Activated naive CD4-positive, alpha-beta T cell treated with anti-CD3 and anti-CD28 coated beads, Interleukin-2, amount 50 U/mL, for 72 hours (primary cell): ENCODE results near the gene BARHL1. TPM values are rescaled to one million over a fixed set of nuclear protein-coding genes. Genes with fewer than 3 reads are reported as not detected.
A peak's percentile ranks its signal among the peaks of the same experiment; 100 is the strongest.

Experiments
- ATAC-seq, 2 donors: fragments of 150-1000 bp; cut with Tn5 transposase; 2 replicates each; pipeline ENCODE4 v1.10.0; 2021; ENCODE audit warnings: mild to moderate bottlenecking in 2 of 2, moderate library complexity in 2 of 2
- DNase-seq, 2 donors: peaks; one replicate each; pipeline ENCODE4 v3.0.0; 2021 to 2022; ENCODE audit warnings: low spot score in 2 of 2
- H3K27ac Mint-ChIP-seq, 2 donors: one replicate each; pipeline ENCODE4 v1.8.0; 2022; ENCODE audit warnings: mild to moderate bottlenecking in 2 of 2, mixed read lengths in 2 of 2
- H3K36me3 Mint-ChIP-seq, 2 donors: one replicate each; pipeline ENCODE4 v1.8.0; 2022; ENCODE audit warnings: mixed read lengths in 2 of 2
- H3K9me3 Mint-ChIP-seq, 2 donors: one replicate each; pipeline ENCODE4 v1.8.0; 2022; ENCODE audit warnings: mixed read lengths in 2 of 2
- total RNA-seq, 2 donors: library from RNA; stranded (reverse); gene quantifications; one replicate each; pipeline ENCODE4 v1.2.3, GENCODE V29; 2022

BARHL1 gene
- total RNA-seq, 2 donors from 2014 or later: not detected

DNA sequence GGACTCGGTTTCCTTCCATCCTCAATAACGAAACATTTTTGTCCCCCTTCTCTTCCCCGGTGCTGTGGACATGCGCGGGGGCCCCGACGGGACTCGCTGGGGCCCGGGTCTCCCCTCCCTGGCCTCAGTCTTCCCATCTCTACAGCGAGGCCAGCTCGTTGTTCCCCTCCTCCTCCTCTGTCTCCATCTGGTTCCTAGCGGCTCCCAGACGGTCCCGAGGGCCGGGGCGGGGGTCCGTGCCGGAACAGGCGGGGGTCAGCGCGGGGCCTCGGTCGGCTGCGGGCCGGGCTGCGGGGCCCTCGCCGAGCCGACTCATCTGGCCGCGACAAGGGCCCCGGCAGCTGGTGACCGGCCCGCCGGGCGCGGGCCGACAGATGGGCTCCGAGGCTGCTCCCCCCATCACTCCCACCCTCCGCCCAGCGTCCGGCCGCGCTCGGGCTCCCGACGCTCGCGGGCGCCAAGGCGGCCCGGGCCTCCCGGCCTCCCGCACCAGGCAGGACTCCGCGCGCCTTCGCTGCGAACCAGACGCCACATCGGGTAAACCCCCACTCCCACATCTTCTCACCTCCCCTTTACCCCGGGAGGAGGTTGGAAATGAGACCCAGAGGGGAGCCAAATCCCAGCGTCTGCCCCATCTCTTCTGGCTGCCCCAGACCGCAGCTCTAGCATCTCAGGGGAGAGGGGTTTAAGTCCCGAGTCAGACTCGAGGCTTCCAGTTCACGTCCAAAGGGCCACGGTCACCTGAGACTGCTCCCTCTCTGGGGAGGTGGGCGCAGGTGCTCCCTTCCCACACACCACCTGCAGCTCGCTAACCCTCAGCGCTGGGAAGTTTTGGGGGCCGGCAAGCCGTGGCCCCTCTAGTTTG lies 8.1 kb downstream of the BARHL1 start:
- ATAC-seq (no peak), DNase-seq (peak in 1 of 2 donors; percentile 4)
- H3K36me3 Mint-ChIP-seq: peaks cover 8 to 19% of the 10 kb centered on the region in 2 donors
- no peak overlapping the region for H3K27ac Mint-ChIP-seq
- H3K9me3 Mint-ChIP-seq: no peaks in the 10 kb centered on the region

DNA sequence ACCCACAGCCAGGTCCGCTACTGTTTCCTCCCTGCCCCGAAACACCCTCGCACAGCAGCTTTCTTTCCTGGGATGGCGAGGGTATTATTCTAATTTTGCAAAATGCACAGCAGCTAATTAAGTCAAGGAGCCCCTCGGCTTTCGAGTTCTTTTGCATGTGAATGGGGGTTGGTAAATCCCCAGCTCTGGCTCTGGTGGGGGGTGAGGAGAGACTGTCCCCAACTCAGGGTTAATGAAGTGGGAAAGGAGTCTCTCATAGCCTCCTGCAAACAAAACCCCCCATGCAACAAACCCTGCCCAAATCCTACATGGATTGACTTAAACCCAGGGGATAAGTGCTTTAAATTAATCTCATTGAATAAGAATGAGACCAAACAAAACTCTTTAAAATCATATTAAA lies 8.8 kb downstream of the BARHL1 start:
- no peak overlapping the region for H3K27ac Mint-ChIP-seq
- DNase-seq: no peak
- H3K9me3 Mint-ChIP-seq: no peaks in the 10 kb centered on the region
- ATAC-seq: no peak
- peaks cover 15 to 21% of the 10 kb centered on the region in 2 donors for H3K36me3 Mint-ChIP-seq

- H3K36me3 Mint-ChIP-seq: peaks cover 20 to 24% of the 10 kb centered on the region in 2 donors
- no peaks in the 10 kb centered on the region for H3K9me3 Mint-ChIP-seq
- DNase-seq: no peak
- H3K27ac Mint-ChIP-seq: no peak overlapping the region
- ATAC-seq: no peak
Measured at GRCh38 chr9:132591751-132592314, 9.4 kb downstream of the BARHL1 start.

DNA sequence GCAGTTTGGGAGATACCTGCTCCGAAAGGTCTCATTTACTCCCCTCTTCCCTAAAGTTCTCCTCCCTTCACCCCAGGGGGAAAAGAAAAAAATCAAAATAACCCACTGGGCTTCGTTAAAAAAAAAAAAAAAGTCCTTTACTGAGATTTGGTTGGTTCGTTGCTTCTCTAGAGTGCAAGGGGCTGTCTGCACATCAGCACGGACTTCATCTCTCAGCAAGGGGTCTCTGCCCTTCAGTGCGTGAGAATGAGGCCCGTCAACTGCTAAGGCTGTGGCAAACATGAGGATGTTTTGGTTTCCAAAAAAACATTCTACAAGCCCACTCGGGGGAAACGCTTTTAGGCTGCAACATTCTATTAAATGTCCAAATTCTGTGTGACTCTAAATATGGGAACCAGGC lies 10.0 kb downstream of the BARHL1 start:
- ATAC-seq (no peak), DNase-seq (no peak)
- H3K27ac Mint-ChIP-seq: no peak overlapping the region
- peaks cover 20 to 24% of the 10 kb centered on the region in 2 donors for H3K36me3 Mint-ChIP-seq
- H3K9me3 Mint-ChIP-seq: no peaks in the 10 kb centered on the region

DNA sequence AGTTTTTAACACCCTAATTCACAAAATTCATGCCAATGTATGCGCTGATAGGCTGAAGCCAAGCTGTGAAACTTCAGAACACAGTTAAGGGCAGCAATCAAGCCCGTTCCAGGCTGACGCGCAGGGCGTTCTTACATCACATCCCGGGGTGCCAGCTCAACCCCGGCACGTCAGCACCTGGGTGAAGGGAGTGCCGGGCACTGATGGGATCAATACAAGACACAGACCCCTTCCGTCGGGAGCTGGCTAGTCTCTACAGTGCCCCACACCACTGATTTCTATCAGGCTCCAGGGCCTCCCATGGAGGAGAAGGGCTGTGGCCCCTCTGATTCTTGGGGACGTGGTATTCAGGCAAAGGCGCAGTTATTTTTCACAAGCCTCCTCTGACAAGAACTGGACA lies 12.0 kb downstream of the BARHL1 start:
- DNase-seq (no peak), ATAC-seq (no peak)
- no peaks in the 10 kb centered on the region for H3K9me3 Mint-ChIP-seq
- peaks cover 20 to 33% of the 10 kb centered on the region in 2 donors for H3K36me3 Mint-ChIP-seq
- no peak overlapping the region for H3K27ac Mint-ChIP-seq

- no peaks in the 10 kb centered on the region for H3K9me3 Mint-ChIP-seq
- no peak for DNase-seq
- peaks cover 23 to 36% of the 10 kb centered on the region in 2 donors for H3K36me3 Mint-ChIP-seq
- no peak overlapping the region for H3K27ac Mint-ChIP-seq
- no peak for ATAC-seq
Measured at GRCh38 chr9:132595319-132595718, 12.9 kb downstream of the BARHL1 start.

GRCh38 chr9:132596200-132596599 lies 13.8 kb downstream of the BARHL1 start:
- ATAC-seq: no peak
- no peak overlapping the region for H3K27ac Mint-ChIP-seq
- H3K9me3 Mint-ChIP-seq: no peaks in the 10 kb centered on the region
- peaks cover 30 to 44% of the 10 kb centered on the region in 2 donors for H3K36me3 Mint-ChIP-seq
- no peak for DNase-seq

GRCh38 chr9:132597073-132597775 lies 14.8 kb downstream of the BARHL1 start:
- Mint-ChIP-seq H3K9me3 (no peaks in the 10 kb centered on the region), H3K27ac (no peak overlapping the region), H3K36me3 (peaks cover 30 to 52% of the 10 kb centered on the region in 2 donors)
- DNase-seq: no peak
- no peak for ATAC-seq

DNA sequence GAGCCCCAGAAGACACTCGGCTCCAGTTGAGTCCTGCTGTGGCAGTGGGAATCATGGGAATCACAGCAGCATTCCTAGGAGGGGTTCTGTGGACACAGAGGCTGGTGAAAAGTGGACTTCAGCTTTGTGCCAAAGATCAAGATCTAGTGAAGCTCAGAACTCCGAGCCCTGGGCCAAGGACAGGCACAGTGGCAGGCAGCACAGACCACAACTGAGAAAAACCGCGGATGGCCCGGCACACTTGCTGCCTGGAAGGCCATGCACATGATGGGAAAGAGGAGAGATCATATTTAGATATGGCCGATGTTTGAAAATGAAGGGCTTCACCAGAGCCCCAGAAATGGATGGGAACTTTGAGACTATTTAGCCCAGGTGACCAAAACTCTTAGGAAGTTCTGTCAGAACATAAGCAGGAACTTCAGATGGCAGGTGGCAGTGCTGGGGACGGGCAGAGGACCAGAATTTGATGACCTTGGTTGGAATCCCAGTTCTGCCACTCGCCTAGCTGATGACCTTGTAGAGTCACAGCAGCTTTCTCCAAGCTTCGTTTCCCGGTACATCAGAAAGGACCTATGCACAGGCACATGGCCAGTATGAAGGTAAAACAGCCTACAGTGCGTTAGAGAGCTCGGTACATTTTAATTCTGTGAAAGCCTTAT lies 18.0 kb downstream of the BARHL1 start:
- Mint-ChIP-seq H3K27ac (no peak overlapping the region), H3K9me3 (no peaks in the 10 kb centered on the region), H3K36me3 (peaks cover 33 to 55% of the 10 kb centered on the region in 2 donors)
- ATAC-seq (no peak), DNase-seq (no peak)

- peaks cover 25 to 51% of the 10 kb centered on the region in 2 donors for H3K36me3 Mint-ChIP-seq
- H3K9me3 Mint-ChIP-seq: no peaks in the 10 kb centered on the region
- ATAC-seq: no peak
- no peak overlapping the region for H3K27ac Mint-ChIP-seq
- DNase-seq: no peak
Measured at GRCh38 chr9:132602207-132602606, 19.8 kb downstream of the BARHL1 start.

DNA sequence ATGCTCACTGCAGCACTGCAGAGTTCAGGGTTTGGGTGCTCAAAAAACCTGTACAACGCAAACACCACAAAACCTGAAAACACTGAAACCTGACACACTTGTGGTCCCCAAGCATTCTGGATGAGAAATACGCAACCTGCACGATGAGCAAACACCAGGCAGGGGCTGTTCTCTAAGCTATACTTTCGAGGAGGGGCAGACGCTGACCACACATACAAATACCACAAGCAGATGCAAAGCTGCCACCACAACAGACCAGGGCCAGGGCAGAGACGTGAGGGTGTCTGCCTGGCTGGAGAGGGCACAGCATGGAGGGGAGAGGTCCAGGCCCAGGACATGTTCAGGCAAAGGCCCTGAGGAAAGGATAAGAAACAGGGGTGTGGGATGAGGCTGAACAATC lies 23.0 kb downstream of the BARHL1 start:
- Mint-ChIP-seq H3K36me3 (peaks cover 21 to 57% of the 10 kb centered on the region in 2 donors), H3K9me3 (no peaks in the 10 kb centered on the region), H3K27ac (peak overlapping the region in 1 of 2 donors; percentile 71)
- ATAC-seq: no peak
- no peak for DNase-seq

DNA sequence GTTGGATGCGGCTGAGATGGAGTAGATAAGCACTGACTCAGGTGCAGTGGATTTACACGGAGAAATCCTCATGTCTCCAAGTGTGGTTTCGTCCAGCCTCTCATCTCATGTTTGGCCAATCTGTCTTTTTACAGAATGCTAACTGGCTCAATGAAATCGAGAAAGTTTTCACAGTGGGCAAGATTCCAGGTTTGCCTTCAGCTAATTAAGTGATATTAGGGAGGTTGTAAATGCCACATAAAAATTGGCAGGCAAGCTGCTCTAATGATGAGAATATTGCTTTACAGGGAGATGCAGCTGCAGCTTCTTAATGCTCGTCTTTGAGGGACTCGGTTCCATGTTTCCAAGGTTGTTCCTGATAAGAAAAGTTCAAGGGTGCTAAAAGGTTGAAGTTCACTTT lies 23.7 kb downstream of the BARHL1 start:
- no peak for ATAC-seq
- Mint-ChIP-seq H3K36me3 (peaks cover 15 to 58% of the 10 kb centered on the region in 2 donors), H3K9me3 (no peaks in the 10 kb centered on the region), H3K27ac (peak overlapping the region in 1 of 2 donors; percentile 71)
- no peak for DNase-seq

DNA sequence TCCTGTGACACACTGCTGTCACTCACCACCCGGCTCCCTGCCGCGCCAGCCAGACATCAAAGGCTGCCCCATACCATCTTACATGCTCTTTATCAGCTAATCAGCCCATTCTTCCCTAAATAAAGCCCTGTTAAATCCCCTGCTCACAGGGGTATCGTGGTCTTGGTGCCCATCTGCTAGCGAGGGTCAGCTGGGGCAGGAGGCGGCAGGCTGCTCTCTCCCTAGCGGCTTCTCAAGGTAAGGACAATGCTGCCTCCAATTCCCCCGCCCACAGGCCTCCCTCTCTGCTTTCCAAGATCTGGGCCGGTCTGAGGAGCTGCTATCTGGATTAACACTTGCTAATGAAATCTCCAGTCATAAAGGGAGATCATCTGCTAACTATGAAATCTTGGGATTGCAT lies 26.8 kb downstream of the BARHL1 start:
- Mint-ChIP-seq H3K9me3 (no peaks in the 10 kb centered on the region), H3K36me3 (peaks cover 8 to 55% of the 10 kb centered on the region in 2 donors), H3K27ac (peak overlapping the region in 1 of 2 donors; percentile 36)
- DNase-seq (no peak), ATAC-seq (no peak)

DNA sequence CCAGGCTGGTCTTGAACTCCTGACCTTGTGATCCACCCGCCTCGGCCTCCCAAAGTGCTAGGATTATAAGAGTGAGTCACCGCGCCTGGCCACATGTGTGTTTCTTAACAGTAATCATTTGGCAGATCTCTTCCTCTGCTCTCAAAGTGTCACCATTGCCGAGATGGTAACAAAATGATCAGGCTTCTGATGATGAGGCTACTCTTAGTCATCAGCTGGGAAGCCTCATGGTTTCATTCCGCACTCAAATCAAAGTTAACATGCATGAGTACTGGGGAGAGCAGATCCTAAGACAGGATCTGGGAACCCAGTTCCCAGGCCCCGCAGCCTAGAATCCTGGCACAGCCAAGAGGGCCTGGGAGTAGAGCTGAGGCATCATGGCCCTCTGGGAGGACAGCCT lies 27.4 kb downstream of the BARHL1 start:
- Mint-ChIP-seq H3K9me3 (no peaks in the 10 kb centered on the region), H3K36me3 (peaks cover 8 to 61% of the 10 kb centered on the region in 2 donors), H3K27ac (peak overlapping the region in 1 of 2 donors; percentile 68)
- DNase-seq: no peak
- peak in 1 of 2 donors; percentile 63 for ATAC-seq

- Mint-ChIP-seq H3K36me3 (peaks cover 1 to 60% of the 10 kb centered on the region in 2 donors), H3K27ac (peak overlapping the region in 1 of 2 donors; percentile 50), H3K9me3 (no peaks in the 10 kb centered on the region)
- DNase-seq (no peak), ATAC-seq (no peak)
Measured at GRCh38 chr9:132610661-132611060, 28.3 kb downstream of the BARHL1 start.

- H3K9me3 Mint-ChIP-seq: no peaks in the 10 kb centered on the region
- H3K36me3 Mint-ChIP-seq: peaks cover 0 to 60% of the 10 kb centered on the region in 2 donors
- no peak overlapping the region for H3K27ac Mint-ChIP-seq
- no peak for ATAC-seq
- DNase-seq: no peak
Measured at GRCh38 chr9:132614324-132614723, 31.9 kb downstream of the BARHL1 start.

- ATAC-seq (no peak), DNase-seq (no peak)
- Mint-ChIP-seq H3K9me3 (no peaks in the 10 kb centered on the region), H3K27ac (no peak overlapping the region), H3K36me3 (peaks cover 0 to 46% of the 10 kb centered on the region in 2 donors)
Measured at GRCh38 chr9:132615774-132616173, 33.4 kb downstream of the BARHL1 start.
